Thoracic aorta (tissue), 2 donors: ENCODE measurements around the gene KHSRP. TPM values are rescaled to one million over a fixed set of nuclear protein-coding genes. Genes with fewer than 3 reads are reported as not detected.

Experiments used
- ATAC-seq: fragments of 150-250 bp; one replicate; pipeline ENCODE4 v1.8.0; 2017; ENCODE audit warnings: low read depth; ENCODE audit not compliant: insufficient number of reproducible peaks, low FRiP score
- DNase-seq: peaks from one replicate; pipeline ENCODE4 v3.0.0-alpha.2; 2020; ENCODE audit warnings: low spot score
- H3K27ac ChIP-seq, 2 donors: fragments of 200-600 bp; sonication (generic); 1 replicate in 1 of 2; 2 replicates in 1 of 2; pipeline ENCODE4 v1.5.1; 2016; ENCODE audit warnings: mild to moderate bottlenecking in 2 of 2, moderate library complexity in 2 of 2
- H3K27me3 ChIP-seq: fragments of 200-600 bp; sonication (generic); replicated peaks from 2 replicates; pipeline ENCODE4 v1.6.0; 2016; ENCODE audit warnings: mild to moderate bottlenecking; ENCODE audit not compliant: insufficient read depth
- H3K36me3 ChIP-seq: fragments of 200-600 bp; sonication (generic); one replicate; pipeline ENCODE4 v1.5.1; 2016
- H3K4me1 ChIP-seq, 2 donors: fragments of 200-600 bp; sonication (generic); 1 replicate in 1 of 2; 2 replicates in 1 of 2; pipeline versions ENCODE4 v1.5.1 to v1.6.0; 2016; ENCODE audit warnings: low read depth in 2 of 2, mild to moderate bottlenecking in 1 of 2; ENCODE audit not compliant: control insufficient read depth in 1 of 2
- H3K4me3 ChIP-seq: fragments of 200-600 bp; sonication (generic); 2 replicates; pipeline ENCODE4 v1.5.1; 2016; ENCODE audit warnings: mild to moderate bottlenecking
- H3K9me3 ChIP-seq: fragments of 200-600 bp; sonication (generic); 2 replicates; pipeline ENCODE4 v1.5.1; 2016
- total RNA-seq, 2 donors: library from RNA; depleted of rRNA; stranded (reverse); fragments of >200 nt; gene quantifications; one replicate each; pipeline versions ENCODE4 v1.1.0 to v1.2.3, GENCODE V29; 2016
- TF ChIP-seq, protein P1 (sequence below): fragments of 200-600 bp; sonication (generic); IDR thresholded peaks from one replicate; pipeline ENCODE4 v1.5.1; 2019; ENCODE audit warnings: antibody characterized with exemption

The KHSRP gene
- total RNA-seq, 2 donors from 2014 or later: 98.4 to 111 TPM

DNA sequence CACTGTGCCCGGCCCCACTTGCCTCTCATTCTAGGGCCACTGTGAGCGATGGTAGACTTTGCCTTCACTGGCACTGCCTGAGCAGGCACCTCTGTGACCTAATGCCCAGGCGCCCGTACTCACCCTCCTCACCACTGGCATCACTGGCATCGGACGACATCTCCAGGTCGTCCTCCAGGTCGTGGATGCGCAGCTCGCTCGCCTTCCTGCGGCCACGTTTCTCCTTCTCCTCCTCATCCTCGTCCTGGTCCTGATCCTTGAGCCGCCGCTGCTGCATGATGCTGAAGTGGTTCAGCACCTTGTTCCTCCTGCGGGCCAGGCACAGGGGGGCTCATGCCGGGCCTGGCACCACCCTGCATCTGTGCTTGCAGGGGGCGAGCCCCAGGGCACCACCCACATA is 41.4 kb downstream of the KHSRP start:
- no peaks in the 10 kb centered on the region for H3K27me3 ChIP-seq
- no peaks in the 10 kb centered on the region for H3K9me3 ChIP-seq
- ATAC-seq (no peak), DNase-seq (no peak)
- TF ChIP-seq, protein P1, sequence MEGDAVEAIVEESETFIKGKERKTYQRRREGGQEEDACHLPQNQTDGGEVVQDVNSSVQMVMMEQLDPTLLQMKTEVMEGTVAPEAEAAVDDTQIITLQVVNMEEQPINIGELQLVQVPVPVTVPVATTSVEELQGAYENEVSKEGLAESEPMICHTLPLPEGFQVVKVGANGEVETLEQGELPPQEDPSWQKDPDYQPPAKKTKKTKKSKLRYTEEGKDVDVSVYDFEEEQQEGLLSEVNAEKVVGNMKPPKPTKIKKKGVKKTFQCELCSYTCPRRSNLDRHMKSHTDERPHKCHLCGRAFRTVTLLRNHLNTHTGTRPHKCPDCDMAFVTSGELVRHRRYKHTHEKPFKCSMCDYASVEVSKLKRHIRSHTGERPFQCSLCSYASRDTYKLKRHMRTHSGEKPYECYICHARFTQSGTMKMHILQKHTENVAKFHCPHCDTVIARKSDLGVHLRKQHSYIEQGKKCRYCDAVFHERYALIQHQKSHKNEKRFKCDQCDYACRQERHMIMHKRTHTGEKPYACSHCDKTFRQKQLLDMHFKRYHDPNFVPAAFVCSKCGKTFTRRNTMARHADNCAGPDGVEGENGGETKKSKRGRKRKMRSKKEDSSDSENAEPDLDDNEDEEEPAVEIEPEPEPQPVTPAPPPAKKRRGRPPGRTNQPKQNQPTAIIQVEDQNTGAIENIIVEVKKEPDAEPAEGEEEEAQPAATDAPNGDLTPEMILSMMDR: no peak
- H3K4me3 ChIP-seq: no peak overlapping the region
- H3K4me1 ChIP-seq: peaks cover 0 to 4% of the 10 kb centered on the region in 2 donors
- H3K27ac ChIP-seq: no peak overlapping the region
- H3K36me3 ChIP-seq: peaks cover 69% of the 10 kb centered on the region

DNA sequence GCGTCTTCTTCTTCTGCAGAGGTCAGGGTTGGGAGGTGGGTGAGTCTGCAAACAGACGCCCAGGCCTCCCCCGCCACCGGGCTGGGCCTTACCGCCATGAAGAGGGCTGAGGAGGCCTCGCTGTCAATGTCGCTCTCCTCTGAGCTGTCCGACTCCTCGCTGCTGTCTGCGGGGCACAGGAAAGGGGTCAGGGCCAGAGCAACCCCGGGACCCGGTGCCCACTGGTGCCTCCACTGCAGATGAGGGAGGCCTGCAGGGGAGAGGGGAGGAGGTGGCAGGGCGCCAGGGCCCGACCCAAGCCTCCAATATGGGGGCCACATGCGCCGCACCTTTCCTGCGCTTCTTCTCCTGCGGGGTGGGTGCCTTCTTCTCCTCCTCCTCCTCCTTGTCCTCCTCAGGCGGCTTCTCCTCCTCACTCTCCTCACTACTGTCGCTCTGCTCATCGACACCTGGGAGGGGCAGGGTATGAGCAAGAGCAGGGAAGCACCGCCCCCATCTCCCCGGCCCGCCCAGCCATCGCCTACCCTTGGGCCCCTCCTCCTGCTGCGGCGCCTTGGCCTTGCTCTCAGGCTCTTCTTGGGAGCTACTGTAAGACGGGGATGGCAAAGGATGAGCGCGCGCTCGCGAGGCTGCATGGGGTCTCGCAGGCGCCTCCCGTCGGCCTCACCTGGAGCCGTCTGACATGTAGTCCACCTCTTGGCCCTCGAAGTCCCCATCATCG is 43.4 kb downstream of the KHSRP start:
- Histone ChIP-seq H3K27ac (no peak overlapping the region), H3K4me1 (peaks cover 0 to 13% of the 10 kb centered on the region in 2 donors), H3K4me3 (no peak overlapping the region), H3K9me3 (no peaks in the 10 kb centered on the region), H3K36me3 (peaks cover 51% of the 10 kb centered on the region), H3K27me3 (no peaks in the 10 kb centered on the region)
- ATAC-seq: no peak
- TF ChIP-seq, protein P1: no peak
- no peak for DNase-seq

DNA sequence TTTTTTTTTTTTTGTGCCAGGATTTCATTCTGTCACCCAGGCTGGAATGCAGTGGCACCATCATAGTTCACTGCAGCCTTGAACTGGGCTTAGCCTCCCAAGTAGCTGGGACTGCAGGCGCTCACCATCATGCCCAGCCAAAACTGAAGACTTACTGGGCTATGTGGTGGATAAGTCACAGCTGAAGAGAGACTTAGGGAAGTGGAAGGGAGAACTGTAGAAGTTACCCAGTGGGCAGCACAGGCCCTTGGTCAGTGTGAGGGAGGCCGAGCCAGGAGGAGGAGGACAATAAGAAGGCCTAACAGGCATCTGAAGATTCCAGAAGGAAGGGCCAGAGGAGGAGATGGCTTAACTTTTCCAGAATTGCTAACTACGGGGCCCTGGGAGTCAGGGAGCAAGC is 44.9 kb downstream of the KHSRP start:
- ATAC-seq (no peak), DNase-seq (no peak)
- Histone ChIP-seq H3K27me3 (no peaks in the 10 kb centered on the region), H3K27ac (no peak overlapping the region), H3K9me3 (no peaks in the 10 kb centered on the region), H3K4me3 (no peak overlapping the region), H3K4me1 (peaks cover 0 to 13% of the 10 kb centered on the region in 2 donors), H3K36me3 (peaks cover 48% of the 10 kb centered on the region)
- TF ChIP-seq, protein P1: no peak

DNA sequence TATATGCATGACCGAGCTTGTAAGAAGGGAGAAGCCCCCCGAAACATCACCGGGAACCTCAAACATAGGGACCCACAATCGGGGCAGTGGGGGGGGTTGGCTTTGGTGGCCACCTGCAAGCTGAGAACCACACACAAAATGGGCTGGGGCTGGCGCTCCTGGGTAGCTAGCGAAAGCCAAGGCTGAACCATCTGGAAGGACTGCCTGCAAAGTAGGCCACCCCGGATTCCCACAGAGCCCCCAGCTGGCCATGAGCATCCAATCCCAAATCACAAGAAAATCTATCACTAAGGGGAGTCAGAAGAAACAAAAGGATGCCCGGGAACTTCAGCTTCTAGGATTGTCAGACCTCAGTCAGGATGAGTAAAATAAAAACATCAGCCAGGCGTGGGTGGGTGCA is 46.1 kb downstream of the KHSRP start:
- TF ChIP-seq, protein P1: no peak
- DNase-seq (no peak), ATAC-seq (no peak)
- Histone ChIP-seq H3K4me1 (peaks cover 5 to 22% of the 10 kb centered on the region in 2 donors), H3K4me3 (no peak overlapping the region), H3K27me3 (no peaks in the 10 kb centered on the region), H3K9me3 (no peaks in the 10 kb centered on the region), H3K27ac (peak overlapping the region in 1 of 2 donors; percentile 27), H3K36me3 (peaks cover 38% of the 10 kb centered on the region)

DNA sequence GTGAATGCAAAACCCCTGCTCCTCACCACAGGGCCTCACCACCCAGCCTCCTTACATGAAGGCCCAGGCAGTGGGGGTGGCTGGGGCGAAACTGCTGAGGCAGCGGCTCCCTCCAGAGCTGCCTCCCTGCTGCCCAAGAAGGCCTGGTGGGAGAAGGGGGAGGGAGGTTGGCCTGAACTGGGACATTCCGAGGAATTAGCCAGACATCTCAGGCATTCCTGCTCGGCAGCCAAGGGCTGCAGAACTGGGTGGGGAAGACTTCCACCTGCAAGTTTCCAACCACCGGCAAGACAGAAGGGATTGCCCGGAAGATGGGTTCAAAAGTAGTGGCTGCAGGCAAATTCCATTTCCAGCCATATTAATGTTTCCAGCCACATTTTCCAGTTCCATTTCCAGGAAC is 46.6 kb downstream of the KHSRP start:
- H3K4me3 ChIP-seq: no peak overlapping the region
- no peaks in the 10 kb centered on the region for H3K9me3 ChIP-seq
- peaks cover 34% of the 10 kb centered on the region for H3K36me3 ChIP-seq
- TF ChIP-seq, protein P1: no peak
- peak overlapping the region in 1 of 2 donors; percentile 27 for H3K27ac ChIP-seq
- no peaks in the 10 kb centered on the region for H3K27me3 ChIP-seq
- DNase-seq (no peak), ATAC-seq (no peak)
- peaks cover 5 to 22% of the 10 kb centered on the region in 2 donors for H3K4me1 ChIP-seq
